NCI-H69 (cell line): Measurements from ENCODE around the gene DDX20.

Experiments
- DNase-seq: peaks from one replicate; lab custom pipeline; 2025; lab: John Stamatoyannopoulos, UW

Gene DDX20

GRCh38 chr1:111755331-111756123 is at the start of gene DDX20:
Gene DDX20 (plus strand): TSS chr1:111755901. CDS start chr1:111755925, 24 bp downstream.
- peak; percentile 95 for DNase-seq

- DNase-seq = no peak
Observed at GRCh38 chr1:111706921-111707320, 48.8 kb upstream of the DDX20 start.

GRCh38 chr1:111707906-111708305 is 47.8 kb upstream of the DDX20 start:
- no peak for DNase-seq

GRCh38 chr1:111709986-111710385 is 45.7 kb upstream of the DDX20 start:
- DNase-seq = no peak

- no peak for DNase-seq
Observed at GRCh38 chr1:111716333-111716732, 39.4 kb upstream of the DDX20 start.

- DNase-seq = no peak
Observed at GRCh38 chr1:111717450-111717849, 38.3 kb upstream of the DDX20 start.

- no peak for DNase-seq
Observed at GRCh38 chr1:111719135-111719534, 36.6 kb upstream of the DDX20 start.

GRCh38 chr1:111719674-111720132 is 36.0 kb upstream of the DDX20 start:
- no peak for DNase-seq

GRCh38 chr1:111720274-111720976 is 35.3 kb upstream of the DDX20 start:
- DNase-seq = no peak

GRCh38 chr1:111720977-111721786 is 34.5 kb upstream of the DDX20 start:
- no peak for DNase-seq

- DNase-seq = no peak
Observed at GRCh38 chr1:111723091-111723806, 32.5 kb upstream of the DDX20 start.

- DNase-seq = no peak
Observed at GRCh38 chr1:111723871-111724270, 31.8 kb upstream of the DDX20 start.

- DNase-seq = peak; percentile 3
Observed at GRCh38 chr1:111725192-111725591, 30.5 kb upstream of the DDX20 start.

GRCh38 chr1:111727056-111727455 is 28.6 kb upstream of the DDX20 start:
- no peak for DNase-seq

GRCh38 chr1:111729271-111729921 is 26.3 kb upstream of the DDX20 start:
- DNase-seq = peak; percentile 20

GRCh38 chr1:111729946-111730681 is 25.6 kb upstream of the DDX20 start:
- DNase-seq = no peak

- no peak for DNase-seq
Observed at GRCh38 chr1:111730706-111731105, 25.0 kb upstream of the DDX20 start.

- DNase-seq = no peak
Observed at GRCh38 chr1:111731956-111732355, 23.7 kb upstream of the DDX20 start.

- DNase-seq = no peak
Observed at GRCh38 chr1:111732718-111733117, 23.0 kb upstream of the DDX20 start.

- DNase-seq = peak; percentile 30
Observed at GRCh38 chr1:111733183-111733991, 22.3 kb upstream of the DDX20 start.
